OCI-LY1 (cell line): ENCODE results near the gene REPS1.

Experiments used
- CTCF ChIP-seq: fragments of 200-600 bp; sonication (generic), shearing (Covaris generic); IDR thresholded peaks from 2 replicates; pipeline ENCODE4 v1.5.1; 2017; ENCODE audit warnings: mild to moderate bottlenecking, antibody characterized with exemption, low read length, moderate library complexity, mixed read lengths
- EZH2 ChIP-seq: fragments of 200-600 bp; sonication (generic), shearing (Covaris generic); IDR thresholded peaks from 2 replicates; pipeline ENCODE4 v1.8.0; 2017; ENCODE audit warnings: borderline replicate concordance, mixed run types, mild to moderate bottlenecking, antibody characterized with exemption, low read length, moderate library complexity, mixed read lengths

- TF ChIP-seq CTCF (no peak), EZH2 (no peak)
Measured at GRCh38 chr6:138956244-138956924, 31.7 kb downstream of the REPS1 start.
